ENCODE data around the gene ATP2C2.
"Not testable (repeated sequence)": the region's sequence is repeated elsewhere in the genome, so short reads cannot be mapped to it uniquely, and the experiment has no call there.

The ATP2C2 gene

GRCh38 chr16:84340325-84341040, 27.9 kb upstream of the ATP2C2 start:
- Histone ChIP-seq H3K79me2 (ENCODE audit: control insufficient read depth, low read length) (no peaks in the 10 kb centered on the region), H3K36me3 (ENCODE audit: control insufficient read depth, low read length) (no peaks in the 10 kb centered on the region), H3K27me3 (ENCODE audit: control insufficient read depth, low read length) (no peaks in the 10 kb centered on the region; the same call in 1 of the 2 replicates), H4K20me1 (ENCODE audit: control insufficient read depth, insufficient read depth, low read depth, low read length) (no peaks in the 10 kb centered on the region), H3K9me2 (replicated peaks; ENCODE audit: control insufficient read depth, low read length) (no peaks in the 10 kb centered on the region), H3F3A (ENCODE audit: control insufficient read depth, insufficient read depth) (no peaks in the 10 kb centered on the region), H3K27ac (ENCODE audit: low read depth, low read length) (no peak overlapping the region), H3K9me3 (ENCODE audit: control insufficient read depth, insufficient read depth, low read length) (0 out of 2 replicates have a peak, but pooled peaks cover 3% of the 10 kb centered on the region), H3K4me3 (ENCODE audit: low read length) (no peak overlapping the region), H3K4me2 (ENCODE audit: low read length) (no peak overlapping the region), H3K4me1 (ENCODE audit: control insufficient read depth, low read length) (no peaks in the 10 kb centered on the region)
- TF ChIP-seq EZH2phosphoT487 (IDR thresholded peaks at IDR 0.05; ENCODE audit: borderline replicate concordance, low read length) (no peak), CTCF (IDR thresholded peaks at IDR 0.05; ENCODE audit: low read depth, low read length, poor library complexity, severe bottlenecking) (no peak)

GRCh38 chr16:84341528-84342295, 26.6 kb upstream of the ATP2C2 start:
- Histone ChIP-seq H3K9me2 (replicated peaks; ENCODE audit: control insufficient read depth, low read length) (no peaks in the 10 kb centered on the region), H3K4me1 (ENCODE audit: control insufficient read depth, low read length) (no peaks in the 10 kb centered on the region)

GRCh38 chr16:84343800-84344199, 24.5 kb upstream of the ATP2C2 start:
- not testable (repeated sequence) for H3K4me3 ChIP-seq (ENCODE audit: low read length); H3K27me3 ChIP-seq (ENCODE audit: control insufficient read depth, low read length); H3K27ac ChIP-seq (ENCODE audit: low read depth, low read length); H3F3A ChIP-seq (ENCODE audit: control insufficient read depth, insufficient read depth); H3K9me2 ChIP-seq (replicated peaks; ENCODE audit: control insufficient read depth, low read length); H3K4me1 ChIP-seq (ENCODE audit: control insufficient read depth, low read length); H4K20me1 ChIP-seq (ENCODE audit: control insufficient read depth, insufficient read depth, low read depth, low read length); H3K79me2 ChIP-seq (ENCODE audit: control insufficient read depth, low read length); H3K9me3 ChIP-seq (ENCODE audit: control insufficient read depth, insufficient read depth, low read length); H3K4me2 ChIP-seq (ENCODE audit: low read length); H3K36me3 ChIP-seq (ENCODE audit: control insufficient read depth, low read length)

More at GRCh38 chr16:84341528-84342295, 26.6 kb upstream of the ATP2C2 start:
- Histone ChIP-seq H4K20me1 (ENCODE audit: control insufficient read depth, insufficient read depth, low read depth, low read length) (no peaks in the 10 kb centered on the region), H3F3A (ENCODE audit: control insufficient read depth, insufficient read depth) (no peaks in the 10 kb centered on the region), H3K79me2 (ENCODE audit: control insufficient read depth, low read length) (no peaks in the 10 kb centered on the region), H3K27ac (ENCODE audit: low read depth, low read length) (no peak overlapping the region), H3K27me3 (ENCODE audit: control insufficient read depth, low read length) (peaks cover under 1% of the 10 kb centered on the region; the same call in 1 of the 2 replicates), H3K9me3 (ENCODE audit: control insufficient read depth, insufficient read depth, low read length) (0 out of 2 replicates have a peak, but pooled peaks cover 3% of the 10 kb centered on the region), H3K4me3 (ENCODE audit: low read length) (no peak overlapping the region), H3K4me2 (ENCODE audit: low read length) (no peak overlapping the region), H3K36me3 (ENCODE audit: control insufficient read depth, low read length) (no peaks in the 10 kb centered on the region)
- no peak for TF ChIP-seq CTCF (IDR thresholded peaks at IDR 0.05; ENCODE audit: low read depth, low read length, poor library complexity, severe bottlenecking)
- no peak for TF ChIP-seq EZH2phosphoT487 (IDR thresholded peaks at IDR 0.05; ENCODE audit: borderline replicate concordance, low read length)

GRCh38 chr16:84344781-84345180, 23.6 kb upstream of the ATP2C2 start:
- no peaks in the 10 kb centered on the region for H3K36me3 ChIP-seq (ENCODE audit: control insufficient read depth, low read length)
- peaks cover 3% of the 10 kb centered on the region; the same call in 1 of the 2 replicates for H3K27me3 ChIP-seq (ENCODE audit: control insufficient read depth, low read length)
- H3K9me2 ChIP-seq (replicated peaks; ENCODE audit: control insufficient read depth, low read length) = no peaks in the 10 kb centered on the region
- H3K27ac ChIP-seq (ENCODE audit: low read depth, low read length) = no peak overlapping the region
- no peak overlapping the region for H3K4me2 ChIP-seq (ENCODE audit: low read length)
- TF ChIP-seq EZH2phosphoT487 (IDR thresholded peaks at IDR 0.05; ENCODE audit: borderline replicate concordance, low read length) = no peak
- no peak for TF ChIP-seq CTCF (IDR thresholded peaks at IDR 0.05; ENCODE audit: low read depth, low read length, poor library complexity, severe bottlenecking)
- H3K9me3 ChIP-seq (ENCODE audit: control insufficient read depth, insufficient read depth, low read length) = no peaks in the 10 kb centered on the region
- no peaks in the 10 kb centered on the region for H4K20me1 ChIP-seq (ENCODE audit: control insufficient read depth, insufficient read depth, low read depth, low read length)
- no peaks in the 10 kb centered on the region for H3F3A ChIP-seq (ENCODE audit: control insufficient read depth, insufficient read depth)
- no peaks in the 10 kb centered on the region for H3K4me1 ChIP-seq (ENCODE audit: control insufficient read depth, low read length)
- no peaks in the 10 kb centered on the region for H3K79me2 ChIP-seq (ENCODE audit: control insufficient read depth, low read length)
- no peak overlapping the region for H3K4me3 ChIP-seq (ENCODE audit: low read length)
